ENCODE measurements around the gene FBXL20. TPM values are rescaled to one million over a fixed set of nuclear protein-coding genes. Genes with fewer than 3 reads are reported as not detected.
A peak's percentile ranks its signal among the peaks of the same experiment; 100 is the strongest.

FBXL20 gene
- total and polyA plus RNA-seq, 9 of the 15 experiments (the other 6 are each of a cell fraction or from before 2014, with no cell fraction given): 1.8 to 15.1 (median 5.6) TPM

DNA sequence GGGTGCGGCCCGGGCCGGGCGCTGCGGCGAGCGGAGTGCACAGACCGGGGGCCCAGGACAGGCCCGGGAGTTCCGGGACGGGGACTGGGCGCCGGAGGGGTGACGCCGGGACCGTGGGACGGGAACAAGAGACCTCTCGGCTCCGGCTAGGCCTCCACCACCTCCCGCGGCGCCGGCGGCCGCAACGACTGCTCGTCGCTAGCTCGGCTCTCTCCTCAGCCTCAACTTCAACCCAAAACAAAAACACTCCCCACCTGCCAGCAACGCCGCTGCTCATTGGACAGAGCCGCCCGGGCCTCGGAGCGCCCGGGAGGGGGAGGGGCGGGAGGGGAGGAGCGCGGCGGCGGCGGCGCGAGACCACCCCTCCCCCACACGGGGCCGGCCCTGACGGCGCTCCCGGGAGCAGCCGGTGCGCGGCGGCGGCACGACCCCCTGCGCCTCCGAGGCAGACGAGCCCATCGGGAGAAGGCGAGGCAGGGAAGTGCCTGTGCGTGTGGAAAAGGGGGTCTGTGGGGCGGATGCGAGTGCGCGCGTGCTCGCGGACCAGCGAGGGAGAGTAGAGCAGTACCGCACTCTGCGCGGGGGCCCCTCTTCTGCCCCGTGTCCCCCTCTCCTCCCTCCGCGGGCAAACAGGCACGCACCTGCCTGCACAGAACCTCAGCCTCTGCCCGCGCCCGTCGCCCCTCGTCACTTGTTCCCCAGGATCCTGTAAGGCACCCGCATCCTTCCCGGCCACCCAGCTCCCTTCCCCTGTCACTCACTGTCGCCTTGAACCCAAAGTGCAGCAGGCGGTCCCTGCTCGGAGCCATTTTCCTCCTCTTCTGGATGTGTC lies at the start of gene FBXL20 (continued):
- TF ChIP-seq FOXK2 (conservative IDR thresholded peaks at IDR 0.05 in 1 of 2, IDR thresholded peaks at IDR 0.05 in 1 of 2; ENCODE audit: low read depth in 2 of 2) (peak in 1 of 2 experiments; percentile 70; a peak in 2 of 4 replicates), SIN3A (IDR thresholded peaks at IDR 0.05; ENCODE audit: borderline replicate concordance in 2 of 2, control insufficient read depth in 1 of 2, low read depth in 2 of 2, low read length in 2 of 2) (0 out of 4 replicates have a peak, but pooled peaks have one; percentile 5 to 28), NFRKB (IDR thresholded peaks at IDR 0.05; ENCODE audit: low read depth) (peak; percentile 63; the same call in 1 of the 2 replicates), HDAC2 (IDR thresholded peaks at IDR 0.05) (0 out of 2 replicates have a peak, but pooled peaks have one; percentile 34), MTA3 (IDR thresholded peaks at IDR 0.05; ENCODE audit: borderline replicate concordance) (peak; percentile 61; the same call in 1 of the 2 replicates), POLR2B (IDR thresholded peaks at IDR 0.05; ENCODE audit: low read depth, partially characterized antibody) (peak; percentile 73), ATF7 (IDR thresholded peaks at IDR 0.05) (peak; percentile 26; the same call in 1 of the 2 replicates), BCOR (IDR thresholded peaks at IDR 0.05) (peak; percentile 16; the same call in 1 of the 2 replicates), FOXM1 (IDR thresholded peaks at IDR 0.05; ENCODE audit: low read depth) (no peak), FOXM1 (CRISPR knock-in tag; IDR thresholded peaks at IDR 0.05; ENCODE audit: low read depth) (no peak), L3MBTL2 (IDR thresholded peaks at IDR 0.05) (peak; percentile 64), DMBX1 (CRISPR knock-in tag; IDR thresholded peaks at IDR 0.05; ENCODE audit: borderline replicate concordance) (no peak), CCNT2 (IDR thresholded peaks at IDR 0.05; ENCODE audit: borderline replicate concordance, extremely low read depth, insufficient read length, low read depth, low read length) (peak; percentile 73), RFX5 (IDR thresholded peaks at IDR 0.05; ENCODE audit: low read depth, low read length) (no peak), POLR2A (conservative IDR thresholded peaks at IDR 0.05) (peak; percentile 78), CBX3 (IDR thresholded peaks at IDR 0.05; ENCODE audit: borderline replicate concordance in 1 of 2, low read length in 2 of 2) (no peak)
- TF ChIP-seq, protein P1, sequence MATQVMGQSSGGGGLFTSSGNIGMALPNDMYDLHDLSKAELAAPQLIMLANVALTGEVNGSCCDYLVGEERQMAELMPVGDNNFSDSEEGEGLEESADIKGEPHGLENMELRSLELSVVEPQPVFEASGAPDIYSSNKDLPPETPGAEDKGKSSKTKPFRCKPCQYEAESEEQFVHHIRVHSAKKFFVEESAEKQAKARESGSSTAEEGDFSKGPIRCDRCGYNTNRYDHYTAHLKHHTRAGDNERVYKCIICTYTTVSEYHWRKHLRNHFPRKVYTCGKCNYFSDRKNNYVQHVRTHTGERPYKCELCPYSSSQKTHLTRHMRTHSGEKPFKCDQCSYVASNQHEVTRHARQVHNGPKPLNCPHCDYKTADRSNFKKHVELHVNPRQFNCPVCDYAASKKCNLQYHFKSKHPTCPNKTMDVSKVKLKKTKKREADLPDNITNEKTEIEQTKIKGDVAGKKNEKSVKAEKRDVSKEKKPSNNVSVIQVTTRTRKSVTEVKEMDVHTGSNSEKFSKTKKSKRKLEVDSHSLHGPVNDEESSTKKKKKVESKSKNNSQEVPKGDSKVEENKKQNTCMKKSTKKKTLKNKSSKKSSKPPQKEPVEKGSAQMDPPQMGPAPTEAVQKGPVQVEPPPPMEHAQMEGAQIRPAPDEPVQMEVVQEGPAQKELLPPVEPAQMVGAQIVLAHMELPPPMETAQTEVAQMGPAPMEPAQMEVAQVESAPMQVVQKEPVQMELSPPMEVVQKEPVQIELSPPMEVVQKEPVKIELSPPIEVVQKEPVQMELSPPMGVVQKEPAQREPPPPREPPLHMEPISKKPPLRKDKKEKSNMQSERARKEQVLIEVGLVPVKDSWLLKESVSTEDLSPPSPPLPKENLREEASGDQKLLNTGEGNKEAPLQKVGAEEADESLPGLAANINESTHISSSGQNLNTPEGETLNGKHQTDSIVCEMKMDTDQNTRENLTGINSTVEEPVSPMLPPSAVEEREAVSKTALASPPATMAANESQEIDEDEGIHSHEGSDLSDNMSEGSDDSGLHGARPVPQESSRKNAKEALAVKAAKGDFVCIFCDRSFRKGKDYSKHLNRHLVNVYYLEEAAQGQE (IDR thresholded peaks at IDR 0.05; ENCODE audit: borderline replicate concordance): peak; percentile 34; the same call in 1 of the 2 replicates
- TF ChIP-seq, protein P1 (CRISPR knock-in tag; IDR thresholded peaks at IDR 0.05; ENCODE audit: low read depth): no peak
- TF ChIP-seq, protein P2, sequence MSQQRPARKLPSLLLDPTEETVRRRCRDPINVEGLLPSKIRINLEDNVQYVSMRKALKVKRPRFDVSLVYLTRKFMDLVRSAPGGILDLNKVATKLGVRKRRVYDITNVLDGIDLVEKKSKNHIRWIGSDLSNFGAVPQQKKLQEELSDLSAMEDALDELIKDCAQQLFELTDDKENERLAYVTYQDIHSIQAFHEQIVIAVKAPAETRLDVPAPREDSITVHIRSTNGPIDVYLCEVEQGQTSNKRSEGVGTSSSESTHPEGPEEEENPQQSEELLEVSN (IDR thresholded peaks at IDR 0.05; ENCODE audit: borderline replicate concordance in 1 of 2, extremely low read depth in 1 of 2, insufficient read depth in 1 of 2, insufficient read length in 1 of 2, low read depth in 1 of 2, low read length in 1 of 2, poor library complexity in 1 of 2, severe bottlenecking in 1 of 2): peak; percentile 39 to 52
